IMR-90 (cell line): ENCODE measurements around the gene NTMT1. TPM values are rescaled to one million over a fixed set of nuclear protein-coding genes. Genes with fewer than 3 reads are reported as not detected.

Source experiments
- ATAC-seq: fragments of 200-7000 bp; cut with Tn5 transposase; 2 replicates; pipeline ENCODE4 v1.9.1; 2020; ENCODE audit warnings: low read depth, mild to moderate bottlenecking, moderate library complexity
- BruUV-seq: library from RNA; stranded (reverse); fragments of 400-500 nt; replicated peaks from 2 replicates; lab custom pipeline; 2021; lab: Mats Ljungman, UMichigan
- CTCF ChIA-PET: fragments of 300-600 bp; formaldehyde crosslinking; extraction: SDS; loops from one replicate; lab custom pipeline; 2021; ENCODE audit warnings: antibody characterized with exemption; lab: Yijun Ruan, JAX
- POLR2A ChIA-PET: fragments of 300-600 bp; sonication (Branson Sonifier 250); formaldehyde crosslinking; loops from one replicate; lab custom pipeline; 2022; ENCODE audit warnings: antibody characterized with exemption; ENCODE audit not compliant: unreplicated experiment; lab: Charles Lee
- DNase-seq: peaks from one replicate; pipeline ENCODE4 v3.0.0; 2013
- H2AFZ ChIP-seq: replicated peaks from 2 replicates; pipeline ENCODE3; 2013; ENCODE audit warnings: low read length, mild to moderate bottlenecking; ENCODE audit not compliant: poor library complexity
- H2AK5ac ChIP-seq: 2 replicates; pipeline ENCODE4 v1.6.1; 2013; ENCODE audit warnings: low read depth, low read length, inconsistent platforms
- H2AK9ac ChIP-seq: replicated peaks from 2 replicates; pipeline ENCODE3; 2013; ENCODE audit warnings: mild to moderate bottlenecking, low read depth, low read length, moderate library complexity; ENCODE audit not compliant: poor library complexity
- H2BK120ac ChIP-seq: 2 replicates; pipeline ENCODE4 v1.6.1; 2013; ENCODE audit warnings: low read depth, low read length, inconsistent platforms
- H2BK15ac ChIP-seq: 3 replicates; pipeline ENCODE4 v1.6.1; 2013; ENCODE audit warnings: low read depth, low read length, inconsistent platforms
- H2BK20ac ChIP-seq: 2 replicates; pipeline ENCODE4 v1.6.1; 2013; ENCODE audit warnings: low read depth, mild to moderate bottlenecking, inconsistent platforms, low read length, moderate library complexity
- H2BK5ac ChIP-seq: 2 replicates; pipeline ENCODE4 v1.6.1; 2013; ENCODE audit warnings: mild to moderate bottlenecking, low read depth, low read length, inconsistent platforms; ENCODE audit not compliant: poor library complexity, severe bottlenecking
- H3K14ac ChIP-seq: replicated peaks from 2 replicates; pipeline ENCODE4 v1.6.1; 2013; ENCODE audit warnings: low read depth, low read length, inconsistent platforms
- H3K18ac ChIP-seq: 2 replicates; pipeline ENCODE4 v1.6.1; 2013; ENCODE audit warnings: low read depth, low read length, control low read depth
- H3K23ac ChIP-seq: 2 replicates; pipeline ENCODE4 v1.6.1; 2013; ENCODE audit warnings: low read depth, low read length, inconsistent platforms
- H3K27ac ChIP-seq: 2 replicates; pipeline ENCODE4 v1.5.1; 2013; ENCODE audit warnings: mild to moderate bottlenecking, control low read depth, low read length; ENCODE audit not compliant: insufficient read depth
- H3K27me3 ChIP-seq: 2 replicates; pipeline ENCODE4 v1.6.1; 2013; ENCODE audit warnings: low read length; ENCODE audit not compliant: control insufficient read depth, insufficient read depth
- H3K36me3 ChIP-seq: 2 replicates; pipeline ENCODE4 v1.6.1; 2013; ENCODE audit warnings: low read length, mixed read lengths; ENCODE audit not compliant: control insufficient read depth, insufficient read depth
- H3K4ac ChIP-seq: 2 replicates; pipeline ENCODE4 v1.6.1; 2013; ENCODE audit warnings: low read depth, low read length, inconsistent platforms
- H3K4me1 ChIP-seq: 2 replicates; pipeline ENCODE4 v1.6.1; 2013; ENCODE audit warnings: low read length, mixed read lengths; ENCODE audit not compliant: control insufficient read depth, insufficient read depth
- H3K4me2 ChIP-seq: 2 replicates; pipeline ENCODE4 v1.6.1; 2013; ENCODE audit warnings: low read depth, mild to moderate bottlenecking, control low read depth, low read length, moderate library complexity
- H3K4me3 ChIP-seq: 2 replicates; pipeline ENCODE4 v1.5.1; 2013; ENCODE audit warnings: low read depth, mild to moderate bottlenecking, control low read depth, low read length, moderate library complexity; ENCODE audit not compliant: insufficient read depth
- H3K56ac ChIP-seq: 2 replicates; pipeline ENCODE4 v1.6.1; 2013; ENCODE audit warnings: low read length, inconsistent platforms; ENCODE audit not compliant: insufficient read depth; ENCODE audit errors: extremely low read depth
- H3K79me1 ChIP-seq, 2 experiments: 2 replicates each; pipeline ENCODE4 v1.6.1; 2013; ENCODE audit warnings: low read length in 2 of 2, inconsistent platforms in 1 of 2, low read depth in 1 of 2
- H3K9ac ChIP-seq: 2 replicates; pipeline ENCODE4 v1.6.1; 2013; ENCODE audit warnings: low read depth, low read length, control low read depth
- H3K9me1 ChIP-seq: 2 replicates; pipeline ENCODE4 v1.6.1; 2013; ENCODE audit warnings: low read length, inconsistent platforms; ENCODE audit not compliant: insufficient read depth
- H3K9me3 ChIP-seq: 2 replicates; pipeline ENCODE4 v1.6.1; 2013; ENCODE audit warnings: low read length; ENCODE audit not compliant: control insufficient read depth, insufficient read depth
- H4K20me1 ChIP-seq: 2 replicates; pipeline ENCODE4 v1.6.1; 2013; ENCODE audit warnings: low read length, inconsistent platforms; ENCODE audit not compliant: insufficient read depth
- H4K5ac ChIP-seq: 2 replicates; pipeline ENCODE4 v1.6.1; 2013; ENCODE audit warnings: mild to moderate bottlenecking, low read depth, low read length, control low read depth
- H4K8ac ChIP-seq, 2 experiments: 2 replicates each; pipeline ENCODE4 v1.6.1; 2013; ENCODE audit warnings: low read depth in 2 of 2, low read length in 2 of 2, control low read depth in 1 of 2, inconsistent platforms in 1 of 2
- H4K91ac ChIP-seq: 2 replicates; pipeline ENCODE4 v1.6.1; 2013; ENCODE audit warnings: low read depth, low read length, inconsistent platforms; ENCODE audit not compliant: insufficient read depth
- CTCF ChIP-seq: conservative IDR thresholded peaks from 2 replicates; pipeline ENCODE4 v1.5.1; 2012; ENCODE audit warnings: mild to moderate bottlenecking, low read depth, low read length, improper control_type of control experiment
- WGBS, 2 experiments: methylation state at CpG; one replicate each; pipeline versions ENCODE4 v1.1.5 to v1.1.7; 2013; ENCODE audit warnings: missing lambda C conversion rate in 2 of 2; ENCODE audit not compliant: insufficient read length in 1 of 2; ENCODE audit errors: extremely low coverage in 2 of 2; 5-methylcytosine and 5-hydroxymethylcytosine counted together
- dilution Hi-C: fragments of 300-500 bp; cut with HindIII; formaldehyde crosslinking; loops from one replicate; pipeline ENCODE4 v1.14.3; 2018; ENCODE audit warnings: low sequenced_read_pairs; ENCODE audit not compliant: unreplicated experiment
- in situ Hi-C: fragments of 300-500 bp; cut with MboI; formaldehyde crosslinking; loops from 3 replicates; pipeline ENCODE4 v1.14.3; 2019; ENCODE audit warnings: low sequenced_read_pairs, inconsistent platforms, mixed read lengths
- intact Hi-C: fragments of 100-400 bp; cut with micrococcal nuclease; formaldehyde crosslinking; loops from 2 replicates; pipeline ENCODE4 v1.10.0; 2022
- polyA plus RNA-seq, 3 experiments: library from polyadenylated mRNA; depleted of rRNA; stranded (reverse); fragments of >200 nt; gene quantifications; 2 replicates each; pipeline ENCODE4 v1.2.3, GENCODE V29; 2012; ENCODE audit warnings: low replicate concordance in 1 of 3
- total RNA-seq: library from RNA; depleted of rRNA; stranded (reverse); fragments of >200 nt; gene quantifications from 2 replicates; pipeline ENCODE4 v1.2.3, GENCODE V29; 2012

The NTMT1 gene
- total and polyA plus RNA-seq, 2 of the 4 experiments (the other 2 are of a cell fraction), result 68.1 to 88.1 TPM

- no peak overlapping the region for H2AFZ ChIP-seq
- peaks cover 26% of the 10 kb centered on the region for H3K36me3 ChIP-seq
- no peak overlapping the region for H3K14ac ChIP-seq
- no peak overlapping the region for H3K23ac ChIP-seq
- no peaks in the 10 kb centered on the region for H3K9me3 ChIP-seq
- H3K79me1 ChIP-seq, result peaks cover 16 to 97% of the 10 kb centered on the region in 2 experiments
- no peak overlapping the region for H4K8ac ChIP-seq
- peaks cover 33% of the 10 kb centered on the region for H3K9me1 ChIP-seq
- DNase-seq (no peak), ATAC-seq (no peak)
- intact Hi-C loops, result no loop called here
- peaks cover 83% of the 10 kb centered on the region for H4K20me1 ChIP-seq
- no peak overlapping the region for H3K9ac ChIP-seq
- H3K4me3 ChIP-seq, result no peak overlapping the region
- H2AK9ac ChIP-seq, result no peak overlapping the region
- in situ Hi-C loops, result no loop called here
- no peak overlapping the region for H3K27ac ChIP-seq
- no TSS peak for BruUV-seq
- no peak overlapping the region for H4K91ac ChIP-seq
- no peak overlapping the region for H2BK5ac ChIP-seq
- dilution Hi-C loops, result no loop called here
- peak overlapping the region; percentile 22; the same call in 1 of the 2 replicates for H2AK5ac ChIP-seq
- H3K27me3 ChIP-seq, result no peaks in the 10 kb centered on the region
- no peak overlapping the region for H3K4ac ChIP-seq
- no peak overlapping the region for H4K5ac ChIP-seq
- TF ChIP-seq CTCF, result no peak
- H2BK20ac ChIP-seq, result no peak overlapping the region
- no peak overlapping the region for H3K4me2 ChIP-seq
- CTCF ChIA-PET, result no interaction called here
- no peak overlapping the region for H2BK120ac ChIP-seq
- H2BK15ac ChIP-seq, result no peak overlapping the region
- no peak overlapping the region for H3K56ac ChIP-seq
- H3K18ac ChIP-seq, result no peak overlapping the region
- POLR2A ChIA-PET, result no interaction called here
- 85% methylated on average over 4 of the region's 7 CpGs; no CpG with 5 or more reads in 1 of the 2 experiments for WGBS, 2 experiments
- peaks cover 16% of the 10 kb centered on the region for H3K4me1 ChIP-seq
Observed at GRCh38 chr9:129674229-129674628, 48.3 kb downstream of the NTMT1 start.
